Effector memory CD8-positive, alpha-beta T cell (primary cell): Measurements from ENCODE around the gene PLCD1.
"Not testable (repeated sequence)": the region's sequence is repeated elsewhere in the genome, so short reads cannot be mapped to it uniquely, and the experiment has no call there.

Experiments used
- ATAC-seq: fragments of 150-1000 bp; cut with Tn5 transposase; replicated peaks from 2 replicates; pipeline ENCODE4 v1.10.0; 2021; ENCODE audit warnings: mild to moderate bottlenecking, moderate library complexity
- DNase-seq, 3 experiments: peaks; one replicate each; pipeline ENCODE4 v3.0.0; 2021
- H3K27ac Mint-ChIP-seq, 2 donors: one replicate each; pipeline ENCODE4 v1.8.0; 2022; ENCODE audit warnings: mild to moderate bottlenecking in 2 of 2, mixed read lengths in 2 of 2, moderate library complexity in 2 of 2
- H3K27me3 Mint-ChIP-seq, 2 donors: one replicate each; pipeline ENCODE4 v1.8.0; 2022; ENCODE audit warnings: mixed read lengths in 2 of 2
- H3K36me3 Mint-ChIP-seq: one replicate; pipeline ENCODE4 v1.8.0; 2022; ENCODE audit warnings: mild to moderate bottlenecking, moderate library complexity, mixed read lengths; ENCODE audit not compliant: insufficient read depth
- H3K4me1 Mint-ChIP-seq, 2 donors: one replicate each; pipeline ENCODE4 v1.8.0; 2022; ENCODE audit warnings: low read depth in 2 of 2, mixed read lengths in 2 of 2
- H3K4me3 Mint-ChIP-seq, 2 donors: one replicate each; pipeline ENCODE4 v1.8.0; 2022; ENCODE audit warnings: mild to moderate bottlenecking in 2 of 2, mixed read lengths in 2 of 2, moderate library complexity in 2 of 2
- H3K9me3 Mint-ChIP-seq, 2 donors: one replicate each; pipeline ENCODE4 v1.8.0; 2022; ENCODE audit warnings: mixed read lengths in 2 of 2

Gene PLCD1

DNA sequence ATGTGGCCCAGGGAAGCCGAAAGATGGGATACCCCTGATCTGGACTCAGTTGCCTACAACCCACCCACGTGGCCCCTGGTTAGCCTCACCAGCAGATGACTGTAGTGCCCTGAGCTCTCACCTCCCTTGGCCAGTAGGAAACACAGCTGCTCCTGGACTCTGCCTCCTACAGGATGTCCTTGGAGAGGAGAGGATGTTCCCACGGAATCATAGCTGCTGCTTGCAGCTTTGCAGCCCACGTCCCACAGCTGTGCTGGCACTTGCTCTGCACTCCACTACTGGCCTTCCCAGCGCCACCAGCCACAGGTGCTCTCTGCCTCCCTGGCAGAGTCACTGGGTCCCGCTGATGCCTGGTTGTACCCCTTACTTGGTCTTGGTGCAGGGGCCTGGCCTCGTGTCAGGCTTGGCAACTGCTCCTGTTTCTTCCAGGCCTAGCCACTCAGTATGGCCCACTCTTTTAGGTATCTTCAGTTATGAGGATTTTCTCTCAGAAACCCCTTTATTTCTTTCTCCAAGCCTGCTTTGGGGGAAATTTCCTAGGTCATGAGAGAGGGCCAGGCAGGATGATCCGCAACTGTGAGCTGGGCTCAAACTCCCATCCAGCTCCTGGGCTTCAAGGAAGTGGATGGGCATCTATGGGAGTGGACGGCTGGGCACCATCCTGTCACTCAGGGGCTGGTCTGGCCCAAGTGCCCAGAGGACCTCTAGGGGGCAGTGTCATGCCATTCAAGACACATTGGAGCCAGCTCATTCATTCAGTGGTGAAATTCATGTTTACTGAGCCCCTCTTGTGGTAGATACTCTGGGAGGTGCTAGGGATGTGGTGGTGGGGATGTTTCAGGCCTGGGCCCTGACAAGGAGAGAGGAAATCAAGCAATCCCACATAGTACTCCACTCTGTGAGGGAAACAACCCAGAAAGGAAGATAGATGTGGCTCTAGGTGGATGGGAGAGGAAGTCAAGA is 55.0 kb downstream of the PLCD1 start:
- no peak overlapping the region for H3K4me3 Mint-ChIP-seq
- peaks cover 6 to 7% of the 10 kb centered on the region in 2 donors for H3K4me1 Mint-ChIP-seq
- H3K36me3 Mint-ChIP-seq, result no peaks in the 10 kb centered on the region
- peak; percentile 67 to 69 (median 67) for DNase-seq
- ATAC-seq, result peak; percentile 98
- H3K27me3 Mint-ChIP-seq, result no peaks in the 10 kb centered on the region
- peak overlapping the region in 1 of 2 donors; percentile 1 for H3K27ac Mint-ChIP-seq
- no peaks in the 10 kb centered on the region for H3K9me3 Mint-ChIP-seq

DNA sequence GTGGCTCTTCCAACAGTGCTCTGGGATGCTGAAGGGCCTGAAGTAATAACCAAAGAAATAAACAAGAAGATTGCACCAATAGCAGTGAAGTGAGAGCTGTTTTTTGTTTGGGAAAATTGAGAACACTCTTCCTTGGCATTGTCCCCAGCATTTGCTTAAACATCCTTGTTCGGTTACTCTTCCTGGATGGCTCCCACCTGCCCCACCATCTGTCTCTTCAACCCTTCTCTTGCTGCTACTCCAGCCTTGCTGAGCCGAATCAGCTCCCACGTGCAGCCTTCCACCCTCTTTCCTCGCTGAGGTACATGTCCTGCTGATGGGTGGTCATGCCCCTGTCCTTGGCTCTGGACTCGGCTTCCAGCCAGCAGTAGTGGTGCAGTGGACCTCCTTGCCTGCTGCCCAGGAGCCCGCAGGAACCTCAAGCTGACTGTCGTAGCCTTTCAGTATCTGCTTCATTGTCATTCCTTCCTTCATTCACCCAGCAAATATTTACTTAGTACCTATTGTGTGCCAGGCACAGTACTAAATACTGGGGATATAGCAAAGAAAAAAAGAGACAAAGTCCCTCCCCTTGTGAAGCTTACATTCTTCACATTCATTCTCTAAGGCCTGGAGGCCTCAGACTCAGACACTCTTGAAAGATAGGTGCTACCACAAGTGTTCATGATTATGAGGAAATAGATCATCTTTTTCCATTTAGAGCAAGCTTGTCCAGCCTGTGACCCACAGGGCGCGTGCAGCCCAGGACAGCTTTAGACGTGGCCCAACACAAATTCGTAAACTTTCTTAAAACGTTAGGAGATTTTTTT is 56.0 kb downstream of the PLCD1 start:
- H3K9me3 Mint-ChIP-seq, result no peaks in the 10 kb centered on the region
- H3K4me3 Mint-ChIP-seq, result no peak overlapping the region
- no peak for ATAC-seq
- peaks cover 6 to 7% of the 10 kb centered on the region in 2 donors for H3K4me1 Mint-ChIP-seq
- no peak for DNase-seq
- peaks cover 2 to 5% of the 10 kb centered on the region in 2 donors for H3K27me3 Mint-ChIP-seq
- H3K27ac Mint-ChIP-seq, result peak overlapping the region in 1 of 2 donors; percentile 36
- no peaks in the 10 kb centered on the region for H3K36me3 Mint-ChIP-seq

DNA sequence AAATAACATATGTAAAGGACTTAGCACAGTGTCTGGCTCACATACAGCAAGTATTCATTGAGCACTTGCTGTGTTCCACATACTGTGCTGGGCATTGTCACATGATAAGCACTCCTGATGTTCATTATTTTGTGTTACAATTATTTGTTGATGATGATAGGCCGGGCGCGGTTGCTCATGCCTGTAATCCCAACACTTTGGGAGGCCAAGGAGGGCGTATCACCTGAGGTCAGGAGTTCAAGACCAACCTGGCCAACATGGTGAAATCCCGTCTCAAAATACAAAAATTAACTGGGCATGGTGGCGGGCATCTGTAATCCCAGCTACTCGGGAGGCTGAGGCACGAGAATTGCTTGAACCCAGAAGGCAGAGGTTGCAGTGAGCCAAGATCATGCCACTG is 57.4 kb downstream of the PLCD1 start:
- H3K27ac Mint-ChIP-seq, ATAC-seq, H3K9me3 Mint-ChIP-seq, DNase-seq, H3K4me1 Mint-ChIP-seq, H3K36me3 Mint-ChIP-seq, H3K4me3 Mint-ChIP-seq: not testable (repeated sequence)
- peaks cover 6 to 10% of the 10 kb centered on the region in 2 donors for H3K27me3 Mint-ChIP-seq

DNA sequence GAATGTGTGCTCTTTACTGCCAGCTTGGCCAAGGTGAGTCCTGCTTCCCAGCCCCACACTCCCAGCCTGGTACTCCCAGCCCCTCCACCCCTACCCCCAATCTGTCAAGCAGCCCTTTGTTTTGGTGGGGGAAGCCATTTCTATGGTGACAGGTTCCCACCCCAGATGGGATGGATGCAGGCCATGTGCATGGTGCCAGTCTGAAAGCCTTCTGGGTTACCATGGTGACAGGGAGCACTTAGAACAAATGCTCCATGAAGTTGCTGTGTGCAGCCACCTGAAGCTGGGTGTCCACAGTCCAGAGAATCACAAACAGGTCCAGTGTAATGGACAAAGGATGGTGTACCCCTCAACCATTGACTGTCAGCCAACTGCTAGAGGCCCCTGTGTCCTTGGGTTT is 58.0 kb downstream of the PLCD1 start:
- no peak overlapping the region for H3K4me3 Mint-ChIP-seq
- peaks cover 6 to 10% of the 10 kb centered on the region in 2 donors for H3K27me3 Mint-ChIP-seq
- ATAC-seq, result no peak

DNA sequence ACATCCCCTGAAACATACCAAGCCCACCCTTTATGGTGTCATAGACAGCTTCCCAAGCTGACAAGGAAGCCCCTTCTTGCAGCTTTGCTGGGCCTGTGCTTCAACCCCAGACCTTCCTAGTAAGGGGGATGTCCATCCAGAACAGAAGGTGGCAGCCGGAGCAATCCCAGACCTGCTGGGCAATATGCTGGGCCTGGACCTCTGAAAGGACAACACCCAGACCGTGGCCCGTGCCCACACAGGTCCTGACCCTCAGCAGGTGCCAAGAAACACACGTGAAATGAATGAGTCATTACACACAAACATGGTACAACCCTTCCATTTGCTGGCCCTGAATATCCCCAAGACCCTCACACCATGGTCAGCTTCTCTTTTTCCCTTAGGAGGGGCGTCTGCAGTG is 58.6 kb downstream of the PLCD1 start:
- Mint-ChIP-seq H3K27ac (no peak overlapping the region), H3K36me3 (no peaks in the 10 kb centered on the region)
- ATAC-seq, result no peak

More for the DNA sequence above, 58.0 kb downstream of the PLCD1 start:
- DNase-seq, result no peak
- peaks cover 6 to 7% of the 10 kb centered on the region in 2 donors for H3K4me1 Mint-ChIP-seq
- H3K27ac Mint-ChIP-seq, result no peak overlapping the region
- H3K9me3 Mint-ChIP-seq, result no peaks in the 10 kb centered on the region
- H3K36me3 Mint-ChIP-seq, result no peaks in the 10 kb centered on the region

DNA sequence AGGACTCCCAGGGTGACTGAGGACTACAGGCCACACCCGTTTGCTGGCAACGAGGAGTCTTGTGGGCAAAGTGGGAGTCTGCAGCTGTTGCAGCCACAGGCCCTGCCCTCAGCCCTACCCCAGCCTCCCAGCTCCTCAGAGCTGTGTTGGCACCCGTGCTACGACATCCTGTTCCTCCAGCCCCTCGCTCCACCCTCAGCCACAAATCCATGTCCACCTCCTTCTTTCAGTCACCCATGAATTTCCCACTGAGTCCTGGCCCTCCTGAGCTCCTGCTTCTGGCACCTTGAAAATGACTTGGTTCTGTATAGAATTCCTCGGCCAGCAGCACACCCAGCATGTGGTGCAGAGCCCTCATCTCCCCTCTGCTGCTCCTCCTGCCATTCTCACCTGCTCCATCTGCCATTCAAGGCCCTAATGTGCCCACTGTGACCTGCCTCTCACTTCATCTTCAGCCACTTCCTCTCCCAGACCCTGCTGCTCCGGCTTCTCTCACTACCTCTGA is 59.8 kb downstream of the PLCD1 start:
- Mint-ChIP-seq H3K9me3 (no peaks in the 10 kb centered on the region), H3K27ac (no peak overlapping the region), H3K4me1 (peaks cover 3% of the 10 kb centered on the region in 2 donors), H3K36me3 (no peaks in the 10 kb centered on the region), H3K4me3 (no peak overlapping the region), H3K27me3 (peaks cover 6 to 10% of the 10 kb centered on the region in 2 donors)
- ATAC-seq (no peak), DNase-seq (no peak)

More for the DNA sequence above, 58.6 kb downstream of the PLCD1 start:
- Mint-ChIP-seq H3K27me3 (peaks cover 6 to 10% of the 10 kb centered on the region in 2 donors), H3K4me3 (no peak overlapping the region), H3K4me1 (peaks cover 6 to 7% of the 10 kb centered on the region in 2 donors), H3K9me3 (no peaks in the 10 kb centered on the region)
- DNase-seq, result no peak

DNA sequence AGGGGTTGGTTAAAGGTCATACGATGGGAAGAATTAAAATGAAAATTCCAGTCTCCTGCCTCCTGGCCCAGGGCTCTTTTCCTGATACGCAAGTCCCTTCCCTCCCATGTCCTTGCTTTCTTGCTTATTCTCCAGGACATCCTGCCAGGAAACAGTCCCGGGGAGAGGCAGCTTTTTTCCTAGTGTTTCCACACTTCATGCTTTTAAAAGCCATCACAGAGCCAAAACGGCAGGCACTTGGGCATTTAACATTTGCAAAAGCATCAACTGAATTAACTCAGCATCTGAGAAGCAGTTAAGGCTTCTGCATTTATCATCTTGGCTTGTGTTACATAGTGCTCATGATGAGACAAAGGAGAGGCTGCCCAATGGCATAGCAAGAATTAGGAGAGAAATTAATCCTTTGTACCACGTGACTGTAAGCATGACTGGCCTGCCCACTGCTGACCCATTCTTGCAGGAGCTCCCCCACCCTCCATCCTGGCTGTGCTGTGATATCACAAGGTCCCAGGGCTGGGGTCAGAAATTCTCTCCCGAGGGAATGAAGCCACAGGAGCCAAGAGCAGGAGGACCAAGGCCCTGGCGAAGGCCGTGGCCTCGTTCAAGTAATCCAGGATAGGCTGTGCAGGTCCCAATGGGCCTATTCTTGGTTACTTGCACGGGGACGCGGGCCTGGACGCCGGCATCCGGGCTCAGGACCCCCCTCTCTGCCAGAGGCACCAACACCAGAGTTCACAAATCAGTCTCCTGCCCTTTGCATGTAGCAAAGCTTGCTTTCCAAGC is 60.4 kb downstream of the PLCD1 start:
- peaks cover 6 to 10% of the 10 kb centered on the region in 2 donors for H3K27me3 Mint-ChIP-seq
- no peaks in the 10 kb centered on the region for H3K36me3 Mint-ChIP-seq
- no peak overlapping the region for H3K4me3 Mint-ChIP-seq
- H3K27ac Mint-ChIP-seq, result no peak overlapping the region
- H3K4me1 Mint-ChIP-seq, result no peaks in the 10 kb centered on the region
- DNase-seq (no peak), ATAC-seq (no peak)
- H3K9me3 Mint-ChIP-seq, result no peaks in the 10 kb centered on the region

DNA sequence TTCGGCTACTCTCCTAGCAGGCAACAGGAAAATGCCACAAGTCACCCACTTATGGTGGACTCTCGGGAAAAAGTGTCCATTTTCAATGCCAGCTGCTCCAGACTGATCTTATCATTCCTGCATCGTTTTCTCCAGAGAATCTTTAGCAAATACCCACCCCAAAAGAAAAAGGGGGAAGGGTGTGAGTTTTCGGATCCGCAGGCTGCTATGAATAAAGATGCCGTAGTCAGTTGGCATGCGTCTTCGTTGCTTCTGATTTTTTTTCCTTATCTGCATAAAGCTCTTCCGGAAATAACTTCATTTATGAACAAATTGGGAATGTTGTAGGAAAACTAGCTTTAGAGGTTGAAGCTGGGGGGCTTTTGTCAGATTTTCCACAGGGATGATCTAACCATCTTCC is 61.2 kb downstream of the PLCD1 start:
- Mint-ChIP-seq H3K9me3 (no peaks in the 10 kb centered on the region), H3K36me3 (no peaks in the 10 kb centered on the region), H3K27ac (no peak overlapping the region), H3K27me3 (peaks cover 6 to 10% of the 10 kb centered on the region in 2 donors), H3K4me3 (no peak overlapping the region), H3K4me1 (no peaks in the 10 kb centered on the region)
- ATAC-seq (no peak), DNase-seq (no peak)

DNA sequence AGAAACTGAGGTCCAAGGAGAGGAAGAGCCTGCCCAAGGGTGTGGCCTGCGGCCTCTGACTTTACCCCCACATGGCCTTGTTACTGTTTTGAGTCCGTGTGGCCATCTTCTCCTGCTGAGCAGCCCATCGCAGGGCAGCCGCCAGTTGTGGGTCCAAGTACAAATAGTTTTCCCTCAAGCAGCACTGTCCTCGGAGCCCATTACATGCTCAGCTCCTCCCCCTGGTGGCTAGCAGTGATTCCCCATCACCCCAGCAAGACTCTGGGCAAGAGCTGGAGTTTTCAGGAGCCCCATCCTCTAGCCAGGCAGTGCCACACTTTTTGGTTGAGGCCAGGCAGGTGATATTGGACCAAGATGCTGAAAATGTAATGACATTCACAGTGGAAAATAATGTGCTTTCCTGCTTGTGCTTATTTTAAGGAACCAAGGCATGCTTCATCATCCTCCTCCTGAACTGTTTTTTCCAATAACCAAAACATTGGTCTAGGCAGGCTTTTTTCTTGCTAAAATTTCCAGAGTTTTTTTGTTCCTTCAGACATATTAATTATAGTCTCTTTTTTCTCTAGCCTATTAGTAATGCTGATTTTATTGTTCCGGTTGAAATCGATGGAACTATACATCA is 62.1 kb downstream of the PLCD1 start:
- Mint-ChIP-seq H3K4me1 (no peaks in the 10 kb centered on the region), H3K4me3 (no peak overlapping the region), H3K9me3 (no peaks in the 10 kb centered on the region), H3K27ac (no peak overlapping the region), H3K36me3 (no peaks in the 10 kb centered on the region), H3K27me3 (peaks cover 6 to 10% of the 10 kb centered on the region in 2 donors)
- ATAC-seq (peak; percentile 64), DNase-seq (peak; percentile 36 to 44 (median 42))

DNA sequence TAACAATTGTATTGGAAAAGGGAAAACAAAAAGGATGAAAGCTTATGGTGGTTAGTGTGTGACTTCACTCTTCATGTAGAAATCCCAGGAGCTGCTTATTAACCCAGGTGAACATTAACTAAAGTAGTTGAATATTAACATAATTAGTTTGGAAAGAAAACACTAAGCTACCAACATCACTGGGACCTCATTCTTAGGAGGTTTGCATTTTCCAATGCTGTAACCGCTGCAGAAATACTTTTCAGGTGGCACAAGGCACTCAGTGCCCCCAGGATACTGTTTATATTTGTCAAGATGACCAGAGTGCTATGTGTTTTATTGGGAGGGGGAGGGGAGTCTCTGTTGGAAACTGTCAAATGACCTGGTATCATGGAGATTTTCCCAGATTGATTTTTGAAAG is 64.7 kb downstream of the PLCD1 start:
- no peaks in the 10 kb centered on the region for H3K9me3 Mint-ChIP-seq
- no peak overlapping the region for H3K27ac Mint-ChIP-seq
- no peak overlapping the region for H3K4me3 Mint-ChIP-seq
- DNase-seq (no peak), ATAC-seq (no peak)
- H3K36me3 Mint-ChIP-seq, result no peaks in the 10 kb centered on the region
- H3K27me3 Mint-ChIP-seq, result peaks cover 6 to 10% of the 10 kb centered on the region in 2 donors
- no peaks in the 10 kb centered on the region for H3K4me1 Mint-ChIP-seq

DNA sequence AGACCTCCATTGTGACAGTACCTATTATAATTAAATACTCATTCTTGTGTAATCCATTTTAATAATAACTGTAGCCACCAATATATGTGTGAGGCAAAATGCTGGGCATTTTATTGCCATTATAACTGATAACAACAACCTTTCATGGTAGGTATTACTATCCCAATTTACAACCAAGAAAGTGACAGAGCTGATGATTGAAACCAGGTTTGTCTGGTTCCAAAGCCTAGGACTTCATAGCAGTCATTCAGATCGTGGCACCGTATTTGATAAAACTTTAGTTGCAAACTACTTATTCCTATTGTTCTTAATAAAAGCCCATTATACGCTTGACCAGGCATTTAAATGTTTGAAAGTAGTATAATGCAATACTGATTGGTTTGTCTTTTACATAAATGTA is 65.3 kb downstream of the PLCD1 start:
- ATAC-seq, result no peak
- no peaks in the 10 kb centered on the region for H3K9me3 Mint-ChIP-seq

DNA sequence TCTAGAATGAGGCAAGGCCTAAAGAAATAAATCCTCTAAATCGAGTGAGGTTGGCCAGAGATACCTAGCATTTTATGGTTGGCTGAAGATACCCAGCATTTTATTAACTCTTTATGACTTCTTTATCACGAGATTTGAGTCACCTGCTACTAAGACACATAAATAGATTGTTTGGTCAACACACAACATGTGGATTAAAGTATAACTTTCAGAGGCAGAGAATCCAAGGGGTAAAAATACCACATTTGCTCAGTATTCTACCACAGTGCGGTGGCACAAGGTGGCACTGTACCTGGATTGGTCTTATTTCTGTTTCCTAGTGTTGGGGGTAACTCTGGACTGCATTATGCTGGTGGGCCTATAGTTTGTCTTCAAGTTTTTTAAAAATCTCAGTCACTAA is 65.8 kb downstream of the PLCD1 start:
- no peaks in the 10 kb centered on the region for H3K36me3 Mint-ChIP-seq
- no peak overlapping the region for H3K4me3 Mint-ChIP-seq
- no peaks in the 10 kb centered on the region for H3K4me1 Mint-ChIP-seq
- H3K27me3 Mint-ChIP-seq, result peaks cover 6 to 7% of the 10 kb centered on the region in 2 donors
- DNase-seq (no peak), ATAC-seq (no peak)
- H3K27ac Mint-ChIP-seq, result no peak overlapping the region
- H3K9me3 Mint-ChIP-seq, result no peaks in the 10 kb centered on the region

More for the DNA sequence above, 65.3 kb downstream of the PLCD1 start:
- no peak for DNase-seq
- H3K27ac Mint-ChIP-seq, result no peak overlapping the region
- peaks cover 6 to 10% of the 10 kb centered on the region in 2 donors for H3K27me3 Mint-ChIP-seq
- no peaks in the 10 kb centered on the region for H3K4me1 Mint-ChIP-seq
- H3K4me3 Mint-ChIP-seq, result no peak overlapping the region
- no peaks in the 10 kb centered on the region for H3K36me3 Mint-ChIP-seq
